ENCODE data around the gene SRPK1. TPM values are rescaled to one million over a fixed set of nuclear protein-coding genes. Genes with fewer than 3 reads are reported as not detected.

The SRPK1 gene
- total and polyA plus RNA-seq, 10 of the 15 experiments (the other 5 are each of a cell fraction or from before 2014, with no cell fraction given), result 47.4 to 112 (median 85.8) TPM

DNA sequence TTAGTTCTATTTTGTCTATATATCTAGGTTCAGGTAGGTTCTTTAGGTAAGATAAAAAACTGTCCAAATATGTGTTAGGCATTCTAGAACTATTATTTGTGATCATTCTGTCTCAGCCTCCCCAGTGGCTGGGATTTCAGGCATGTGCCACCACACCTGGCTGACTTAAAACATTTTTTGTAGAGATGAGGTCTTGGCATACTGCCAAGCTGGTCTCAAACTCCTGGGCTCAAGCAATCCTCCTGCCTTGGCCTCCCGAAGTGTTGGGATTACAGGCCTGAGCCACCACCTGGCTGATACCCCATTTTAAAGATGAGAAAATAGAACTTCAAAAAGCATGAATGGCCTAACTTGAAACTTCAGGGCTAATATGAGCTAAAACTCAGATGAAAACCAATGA, 81.9 kb downstream of the SRPK1 start:
- H3K4me1 ChIP-seq (ENCODE audit: control insufficient read depth, insufficient read depth, low read length), result no peaks in the 10 kb centered on the region
- H3K4me3 ChIP-seq, result no peak overlapping the region
- TF ChIP-seq NR2F1 (conservative IDR thresholded peaks at IDR 0.05), result no peak
- TF ChIP-seq TARDBP (IDR thresholded peaks at IDR 0.05; ENCODE audit: borderline replicate concordance), result no peak
- TF ChIP-seq POU2F2 (IDR thresholded peaks at IDR 0.05; ENCODE audit: borderline replicate concordance, low read depth, low read length), result no peak
- TF ChIP-seq NR2C1 (IDR thresholded peaks at IDR 0.05), result no peak
- TF ChIP-seq ZNF592 (IDR thresholded peaks at IDR 0.05), result no peak
- no peak for TF ChIP-seq ZNF384 (IDR thresholded peaks at IDR 0.05; ENCODE audit: borderline replicate concordance, low read depth, low read length)
- TF ChIP-seq, protein P1, sequence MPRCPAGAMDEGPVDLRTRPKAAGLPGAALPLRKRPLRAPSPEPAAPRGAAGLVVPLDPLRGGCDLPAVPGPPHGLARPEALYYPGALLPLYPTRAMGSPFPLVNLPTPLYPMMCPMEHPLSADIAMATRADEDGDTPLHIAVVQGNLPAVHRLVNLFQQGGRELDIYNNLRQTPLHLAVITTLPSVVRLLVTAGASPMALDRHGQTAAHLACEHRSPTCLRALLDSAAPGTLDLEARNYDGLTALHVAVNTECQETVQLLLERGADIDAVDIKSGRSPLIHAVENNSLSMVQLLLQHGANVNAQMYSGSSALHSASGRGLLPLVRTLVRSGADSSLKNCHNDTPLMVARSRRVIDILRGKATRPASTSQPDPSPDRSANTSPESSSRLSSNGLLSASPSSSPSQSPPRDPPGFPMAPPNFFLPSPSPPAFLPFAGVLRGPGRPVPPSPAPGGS (IDR thresholded peaks at IDR 0.05; ENCODE audit: borderline replicate concordance, insufficient read depth, low read depth, low read length, poor library complexity, severe bottlenecking), result no peak
- TF ChIP-seq SIX5 (IDR thresholded peaks at IDR 0.05; ENCODE audit: low read depth, low read length, severe bottlenecking), result no peak
- TF ChIP-seq RFX5 (IDR thresholded peaks at IDR 0.05; ENCODE audit: low read depth, low read length), result no peak
- no peak for TF ChIP-seq RAD21 (IDR thresholded peaks at IDR 0.05; ENCODE audit: insufficient read depth, low read depth, low read length)
- TF ChIP-seq CEBPB (IDR thresholded peaks at IDR 0.05; ENCODE audit: borderline replicate concordance in 1 of 2, low read depth in 2 of 2, low read length in 2 of 2), result no peak
- no peak for TF ChIP-seq EED (IDR thresholded peaks at IDR 0.05; ENCODE audit: low read depth)
- TF ChIP-seq CHD4 (IDR thresholded peaks at IDR 0.05), result no peak
- no peak for TF ChIP-seq HDAC2 (IDR thresholded peaks at IDR 0.05)
- ChIA-PET POLR2A (interaction anchor here (0.5 kb wide), 1 partner anchor 92 kb away, joined by 3 read pairs; no protein-coding TSS in a partner anchor), RAD21 (ENCODE audit: unreplicated experiment) (no interaction called here), SMC1A (ENCODE audit: uncharacterized antibody, unreplicated experiment) (no interaction called here), CTCF (no interaction called here)
- 55% methylated on average over 1 of the region's 1 CpG for WGBS (ENCODE audit: insufficient coverage, insufficient replicate concordance, low lambda C conversion rate, missing lambda C conversion rate)
- no peaks in the 10 kb centered on the region for H3K9me3 ChIP-seq (replicated peaks; ENCODE audit: control insufficient read depth, insufficient read depth, low read length)
- no TSS peak for BruUV-seq (replicated peaks)
- no peaks in the 10 kb centered on the region for H3K27me3 ChIP-seq (replicated peaks in 1 of 2; ENCODE audit: control insufficient read depth in 2 of 2, insufficient read depth in 2 of 2, low read length in 1 of 2)
- H3K36me3 ChIP-seq (ENCODE audit: control insufficient read depth in 2 of 2, insufficient read depth in 2 of 2, low read length in 1 of 2), result peaks cover 4 to 22% of the 10 kb centered on the region in 2 experiments
- no peak for DNase-seq (ENCODE audit: low read depth, low spot score)
- no peaks in the 10 kb centered on the region for H4K20me1 ChIP-seq (ENCODE audit: control insufficient read depth, insufficient read depth)
- no peak for ATAC-seq
- H3K79me2 ChIP-seq (ENCODE audit: control insufficient read depth, insufficient read depth, low read length), result no peaks in the 10 kb centered on the region
- in situ Hi-C loops (cut with MboI), result no loop called here
- intact Hi-C loops (cut with micrococcal nuclease; ENCODE audit: unreplicated experiment), result no loop called here
- H3K4me2 ChIP-seq (ENCODE audit: control insufficient read depth, insufficient read depth), result no peak overlapping the region
- no peak overlapping the region for H2AFZ ChIP-seq (ENCODE audit: control insufficient read depth, low read depth, low read length)
- no peak for FAIRE-seq
- H3K27ac ChIP-seq (ENCODE audit: control insufficient read depth, insufficient read depth), result no peak overlapping the region
- H3K9ac ChIP-seq (ENCODE audit: control insufficient read depth, insufficient read depth, low read length), result no peak overlapping the region
